AG09309 (cell line): Measurements from ENCODE around the gene ASB1.

Experiments
- DNase-seq: peaks from one replicate; pipeline ENCODE4 v3.0.0-alpha.2; 2010; ENCODE audit warnings: low read depth
- H3K4me3 ChIP-seq: 2 replicates; pipeline ENCODE4 v1.5.1; 2011; ENCODE audit warnings: mild to moderate bottlenecking, low read depth, low read length, moderate library complexity; ENCODE audit not compliant: control insufficient read depth
- TF ChIP-seq, protein P1 (sequence below): IDR thresholded peaks from 2 replicates; pipeline ENCODE4 v1.5.1; 2011; ENCODE audit warnings: mild to moderate bottlenecking, low read depth, low read length, inconsistent platforms; ENCODE audit not compliant: insufficient read depth, control insufficient read depth; ENCODE audit errors: missing control alignments

Gene ASB1

DNA sequence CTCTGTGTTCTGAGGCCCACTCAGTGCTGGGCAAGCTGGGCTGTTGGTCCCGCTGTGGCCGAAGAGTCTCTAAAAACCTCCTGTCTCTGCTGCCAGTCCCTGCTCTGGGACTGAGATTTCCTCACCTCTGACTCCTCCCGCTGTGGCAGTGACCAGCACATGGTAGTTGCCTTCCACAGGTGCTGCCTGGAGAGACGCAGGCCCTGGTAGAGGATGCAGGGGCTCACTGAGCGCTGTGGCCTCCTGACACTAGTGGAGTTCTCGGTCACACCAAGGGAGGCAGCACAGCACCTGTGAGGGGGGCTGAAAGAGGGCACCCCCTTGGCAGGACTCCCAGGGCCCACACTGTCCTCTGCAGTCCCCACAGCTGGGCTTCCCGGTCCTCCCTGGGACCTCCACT is 3.8 kb upstream of the ASB1 start:
- no peak for DNase-seq
- H3K4me3 ChIP-seq: no peak overlapping the region
- TF ChIP-seq, protein P1, sequence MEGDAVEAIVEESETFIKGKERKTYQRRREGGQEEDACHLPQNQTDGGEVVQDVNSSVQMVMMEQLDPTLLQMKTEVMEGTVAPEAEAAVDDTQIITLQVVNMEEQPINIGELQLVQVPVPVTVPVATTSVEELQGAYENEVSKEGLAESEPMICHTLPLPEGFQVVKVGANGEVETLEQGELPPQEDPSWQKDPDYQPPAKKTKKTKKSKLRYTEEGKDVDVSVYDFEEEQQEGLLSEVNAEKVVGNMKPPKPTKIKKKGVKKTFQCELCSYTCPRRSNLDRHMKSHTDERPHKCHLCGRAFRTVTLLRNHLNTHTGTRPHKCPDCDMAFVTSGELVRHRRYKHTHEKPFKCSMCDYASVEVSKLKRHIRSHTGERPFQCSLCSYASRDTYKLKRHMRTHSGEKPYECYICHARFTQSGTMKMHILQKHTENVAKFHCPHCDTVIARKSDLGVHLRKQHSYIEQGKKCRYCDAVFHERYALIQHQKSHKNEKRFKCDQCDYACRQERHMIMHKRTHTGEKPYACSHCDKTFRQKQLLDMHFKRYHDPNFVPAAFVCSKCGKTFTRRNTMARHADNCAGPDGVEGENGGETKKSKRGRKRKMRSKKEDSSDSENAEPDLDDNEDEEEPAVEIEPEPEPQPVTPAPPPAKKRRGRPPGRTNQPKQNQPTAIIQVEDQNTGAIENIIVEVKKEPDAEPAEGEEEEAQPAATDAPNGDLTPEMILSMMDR: no peak

DNA sequence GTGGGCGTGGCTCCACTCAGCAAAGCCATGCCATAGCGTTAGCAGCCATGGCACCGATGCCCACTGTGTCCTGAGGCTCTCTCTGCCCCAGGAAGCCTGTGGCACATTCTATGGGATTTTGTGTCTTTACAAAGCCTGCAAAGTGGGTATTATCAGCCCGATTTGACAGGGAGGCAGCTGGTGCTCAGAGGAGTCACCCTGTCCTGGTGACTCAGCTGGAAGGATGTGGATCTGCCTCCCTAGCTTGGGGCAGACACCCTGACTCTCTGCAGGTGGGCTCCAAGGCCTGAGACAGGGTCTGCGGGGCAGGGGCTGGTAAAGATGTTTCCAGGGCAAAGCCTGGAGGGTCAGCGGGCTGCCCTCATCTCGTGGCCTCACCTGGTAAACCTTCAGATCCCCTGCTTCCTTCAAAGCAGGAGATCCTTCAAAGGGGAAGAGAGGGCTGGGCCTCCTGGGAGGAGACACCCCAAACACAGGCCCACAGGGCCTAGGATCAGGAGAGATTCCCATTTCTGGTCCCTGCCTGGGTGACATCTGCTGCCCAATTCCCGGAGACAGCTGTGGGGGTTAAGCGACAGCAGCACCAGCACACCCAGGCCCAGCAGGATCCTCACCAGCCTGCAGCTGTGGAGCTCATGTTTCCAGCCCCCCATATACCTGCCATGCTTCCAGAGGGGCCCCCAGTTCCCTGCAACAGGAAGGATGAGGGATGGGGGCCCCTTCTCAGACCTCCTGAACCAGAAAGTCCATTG is 3.0 kb upstream of the ASB1 start:
- TF ChIP-seq, protein P1: no peak
- DNase-seq: no peak
- no peak overlapping the region for H3K4me3 ChIP-seq

DNA sequence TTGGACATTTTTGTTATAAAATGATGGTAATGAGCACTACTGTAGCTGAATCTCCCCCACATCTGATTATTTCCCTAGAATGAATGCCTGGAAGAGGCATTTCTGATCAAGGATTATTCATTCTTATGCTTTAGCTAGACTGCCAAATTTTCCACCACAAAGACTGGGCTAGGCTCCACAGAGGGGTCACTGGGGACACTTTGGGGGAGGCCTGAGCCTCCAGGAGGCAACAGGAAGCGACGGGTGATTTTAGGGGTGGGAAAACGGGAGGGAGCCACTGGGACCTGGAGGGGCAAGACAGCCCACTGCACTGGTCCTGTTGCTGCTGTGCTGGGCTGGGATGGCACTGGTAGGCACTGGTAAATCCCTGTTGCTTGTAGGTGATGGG is 2.4 kb upstream of the ASB1 start:
- TF ChIP-seq, protein P1: no peak
- no peak for DNase-seq
- H3K4me3 ChIP-seq: no peak overlapping the region

DNA sequence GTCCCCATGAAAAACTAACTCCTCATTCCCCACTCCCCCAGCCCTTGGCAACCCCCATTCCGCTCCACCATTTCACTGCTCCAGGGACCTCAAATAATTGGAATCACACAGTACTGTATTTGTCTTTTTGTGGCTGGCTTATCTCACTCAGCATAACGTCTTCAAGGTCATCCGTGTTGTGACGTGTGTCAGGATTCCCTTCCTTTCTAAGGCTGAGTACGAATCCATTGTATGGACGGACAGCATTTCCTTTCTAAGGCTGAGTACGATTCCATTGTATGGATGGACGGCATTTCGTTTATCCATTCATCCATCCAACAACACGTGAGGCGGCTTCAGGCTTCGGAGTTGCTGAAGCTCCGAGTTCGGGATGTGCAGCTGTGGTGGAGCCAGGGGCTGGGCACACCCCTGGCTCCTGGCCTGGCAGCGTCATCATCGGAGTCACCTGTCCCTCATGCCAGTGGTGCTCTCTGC is 1.2 kb upstream of the ASB1 start:
- H3K4me3 ChIP-seq: no peak overlapping the region
- TF ChIP-seq, protein P1: no peak
- no peak for DNase-seq

DNA sequence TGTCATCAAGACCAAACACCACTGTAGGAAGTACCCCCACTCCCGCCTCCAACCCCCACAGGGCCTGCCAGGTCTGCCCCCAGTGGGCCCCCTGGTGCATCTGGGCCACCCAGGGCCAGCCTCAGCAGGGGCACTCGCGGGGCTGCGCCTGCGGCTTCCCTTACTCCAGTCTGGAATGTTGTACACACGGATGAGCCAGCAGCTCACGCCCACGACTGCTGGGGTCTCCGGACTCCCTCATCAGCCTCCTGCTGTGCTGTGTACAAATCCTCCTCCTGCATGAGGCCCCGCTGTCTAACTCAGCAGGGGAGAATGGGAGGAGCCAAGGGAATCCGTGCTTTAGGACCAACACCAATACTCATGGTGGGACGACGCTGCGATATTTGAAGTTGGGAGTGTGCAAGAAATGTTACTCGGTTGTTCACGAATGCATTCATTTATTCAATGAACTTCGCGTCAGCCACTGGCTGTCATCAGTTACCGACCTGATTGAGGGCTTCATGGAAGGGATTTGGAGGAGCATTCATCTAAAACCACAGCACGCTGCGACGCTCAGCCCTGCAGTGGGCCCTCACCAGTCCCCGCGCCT is 654 bp upstream of the ASB1 start:
- TF ChIP-seq, protein P1: no peak
- no peak for DNase-seq
- peak overlapping the region; percentile 85 for H3K4me3 ChIP-seq

DNA sequence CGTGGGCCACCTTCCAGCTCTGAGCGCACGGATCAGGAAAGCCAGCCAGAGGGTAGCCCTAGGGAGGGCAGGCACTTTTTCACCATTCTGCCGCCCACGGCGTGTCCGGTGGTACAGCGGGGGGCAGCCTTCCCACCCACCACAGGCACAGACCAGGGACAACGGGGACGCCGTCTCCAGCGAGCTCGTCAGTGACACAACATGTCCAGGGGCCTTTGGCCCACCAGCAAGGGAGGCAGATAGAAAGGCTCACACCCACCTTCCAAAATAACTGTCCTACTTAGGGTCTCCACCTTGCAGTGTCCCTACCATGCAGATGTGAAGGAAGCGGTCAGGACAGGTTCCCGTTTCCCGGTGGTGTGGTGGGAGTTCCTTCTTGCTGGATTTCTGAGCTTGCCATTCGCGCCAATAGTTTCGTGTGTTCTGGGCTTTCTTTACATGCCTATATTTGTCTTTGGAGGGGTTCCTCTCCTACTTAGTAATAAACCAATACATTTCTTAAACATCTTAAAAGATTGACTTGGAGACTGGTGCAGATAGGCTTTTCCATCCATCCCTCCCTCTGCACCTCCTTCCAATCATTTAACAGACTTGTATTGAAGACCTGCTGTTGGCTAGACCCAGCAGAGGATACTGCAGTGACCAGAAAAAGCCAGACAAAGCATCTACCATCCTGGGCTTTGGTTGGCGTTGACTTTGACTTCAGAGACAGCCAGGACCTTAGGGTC is 872 bp downstream of the ASB1 start:
- DNase-seq: no peak
- H3K4me3 ChIP-seq: peak overlapping the region; percentile 85
- TF ChIP-seq, protein P1: no peak
